Gastrocnemius medialis (tissue), 4 donors: ENCODE data around the gene BTBD16. TPM values are rescaled to one million over a fixed set of nuclear protein-coding genes. Genes with fewer than 3 reads are reported as not detected.

ENCODE experiments used
- ATAC-seq, 2 donors: fragments of 150-250 bp; one replicate each; pipeline ENCODE4 v1.9.1; 2016
- DNase-seq, 2 donors: peaks; one replicate each; pipeline ENCODE4 v3.0.0-alpha.2; 2019
- H3K27ac ChIP-seq, 4 donors: fragments of 200-600 bp; sonication (generic); 1 replicate in 1 of 4; 2 replicates in 3 of 4; pipeline ENCODE4 v1.5.1; 2016 to 2018; ENCODE audit warnings: mild to moderate bottlenecking in 2 of 4, moderate library complexity in 1 of 4
- H3K27me3 ChIP-seq, 3 donors: fragments of 200-600 bp; sonication (generic) in 2 of 3; 1 replicate in 1 of 3; 2 replicates in 2 of 3; pipeline versions ENCODE4 v1.5.1 to v1.6.0; 2016 to 2019; ENCODE audit warnings: mild to moderate bottlenecking in 1 of 3, moderate library complexity in 1 of 3
- H3K36me3 ChIP-seq, 2 donors: fragments of 200-600 bp; sonication (generic) in 1 of 2; one replicate each; pipeline ENCODE4 v1.5.1; 2017 to 2018
- H3K4me1 ChIP-seq, 2 donors: fragments of 200-600 bp; sonication (generic) in 1 of 2; one replicate each; pipeline ENCODE4 v1.5.1; 2016 to 2017; ENCODE audit warnings: mild to moderate bottlenecking in 2 of 2
- H3K4me3 ChIP-seq, 4 donors: fragments of 200-600 bp; sonication (generic) in 3 of 4; 1 replicate in 1 of 4; 2 replicates in 3 of 4; pipeline ENCODE4 v1.5.1; 2016 to 2019; ENCODE audit warnings: mild to moderate bottlenecking in 2 of 4
- H3K9me3 ChIP-seq, 3 donors: fragments of 200-600 bp; sonication (generic) in 2 of 3; 1 replicate in 1 of 3; 2 replicates in 2 of 3; pipeline ENCODE4 v1.5.1; 2016 to 2019
- POLR2A ChIP-seq, 2 donors: fragments of 450-650 bp; IDR thresholded peaks; one replicate each; pipeline ENCODE4 v1.6.1; 2017; ENCODE audit warnings: antibody characterized with exemption in 2 of 2, mild to moderate bottlenecking in 2 of 2, moderate library complexity in 2 of 2
- in situ Hi-C, 4 donors: fragments of 200-750 bp; cut with MboI; loops; one replicate each; pipeline versions ENCODE4 v1.15.0 to v1.8.0; 2017; ENCODE audit warnings: low sequenced_read_pairs in 4 of 4
- intact Hi-C: fragments of 100-400 bp; cut with DNase I; formaldehyde crosslinking; loops from one replicate; pipeline ENCODE4 v1.15.1; 2023; ENCODE audit warnings: low total_unique reads
- total RNA-seq, 4 donors: library from RNA; depleted of rRNA; stranded (reverse); fragments of >200 nt; gene quantifications; one replicate each; pipeline versions ENCODE4 v1.1.0 to v1.2.3, GENCODE V29; 2016
- TF ChIP-seq, protein P1 (sequence below), 5 experiments: fragments of 450-650 bp in 3 of 5; fragments of 200-600 bp in 2 of 5; sonication (generic) in 2 of 5; IDR thresholded peaks in 4 of 5; conservative IDR thresholded peaks in 1 of 5; 1 replicate in 4 of 5; 2 replicates in 1 of 5; pipeline ENCODE4 v1.5.1; 2016 to 2019; ENCODE audit warnings: antibody characterized with exemption in 5 of 5, mild to moderate bottlenecking in 3 of 5, moderate library complexity in 3 of 5

BTBD16 gene
- total RNA-seq: under 1 TPM in 2 of 4 donors, not detected in 2; 0.46 to 0.55 TPM

GRCh38 chr10:122271076-122271475 lies at the start of gene BTBD16:
BTBD16 (plus strand) TSS chr10:122271296; CDS start chr10:122275082, 3,786 bp downstream.
- Histone ChIP-seq H3K27me3 (no peaks in the 10 kb centered on the region), H3K4me1 (no peaks in the 10 kb centered on the region), H3K4me3 (no peak within 1 kb of the TSS), H3K36me3 (peaks cover 0 to 27% of the 10 kb centered on the region in 2 donors), H3K27ac (no peak within 1 kb of the TSS), H3K9me3 (no peaks in the 10 kb centered on the region)
- in situ Hi-C loops: no loop called here
- no peak for TF ChIP-seq POLR2A (IDR thresholded peaks at IDR 0.05)
- TF ChIP-seq, protein P1, sequence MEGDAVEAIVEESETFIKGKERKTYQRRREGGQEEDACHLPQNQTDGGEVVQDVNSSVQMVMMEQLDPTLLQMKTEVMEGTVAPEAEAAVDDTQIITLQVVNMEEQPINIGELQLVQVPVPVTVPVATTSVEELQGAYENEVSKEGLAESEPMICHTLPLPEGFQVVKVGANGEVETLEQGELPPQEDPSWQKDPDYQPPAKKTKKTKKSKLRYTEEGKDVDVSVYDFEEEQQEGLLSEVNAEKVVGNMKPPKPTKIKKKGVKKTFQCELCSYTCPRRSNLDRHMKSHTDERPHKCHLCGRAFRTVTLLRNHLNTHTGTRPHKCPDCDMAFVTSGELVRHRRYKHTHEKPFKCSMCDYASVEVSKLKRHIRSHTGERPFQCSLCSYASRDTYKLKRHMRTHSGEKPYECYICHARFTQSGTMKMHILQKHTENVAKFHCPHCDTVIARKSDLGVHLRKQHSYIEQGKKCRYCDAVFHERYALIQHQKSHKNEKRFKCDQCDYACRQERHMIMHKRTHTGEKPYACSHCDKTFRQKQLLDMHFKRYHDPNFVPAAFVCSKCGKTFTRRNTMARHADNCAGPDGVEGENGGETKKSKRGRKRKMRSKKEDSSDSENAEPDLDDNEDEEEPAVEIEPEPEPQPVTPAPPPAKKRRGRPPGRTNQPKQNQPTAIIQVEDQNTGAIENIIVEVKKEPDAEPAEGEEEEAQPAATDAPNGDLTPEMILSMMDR (IDR thresholded peaks at IDR 0.05 in 4 of 5, conservative IDR thresholded peaks at IDR 0.05 in 1 of 5): no peak
- peak in 1 of 2 donors; percentile 10 for DNase-seq
- intact Hi-C loops: no loop called here
- ATAC-seq: no peak

GRCh38 chr10:122221958-122222357 lies 49.1 kb upstream of the BTBD16 start:
- ATAC-seq (peak; percentile 25 to 58), DNase-seq (peak in 1 of 2 donors; percentile 44)
- no peaks in the 10 kb centered on the region for H3K27me3 ChIP-seq
- peak overlapping the region; percentile 65 to 87 (median 82) for H3K27ac ChIP-seq
- in situ Hi-C loops: no loop called here
- peaks cover 42% of the 10 kb centered on the region in 2 donors for H3K4me1 ChIP-seq
- no peaks in the 10 kb centered on the region for H3K9me3 ChIP-seq
- peak in 1 of 2 donors; percentile 22 for TF ChIP-seq POLR2A (IDR thresholded peaks at IDR 0.05)
- TF ChIP-seq, protein P1 (IDR thresholded peaks at IDR 0.05 in 4 of 5, conservative IDR thresholded peaks at IDR 0.05 in 1 of 5): no peak
- intact Hi-C loops: no loop called here
- H3K4me3 ChIP-seq: no peak overlapping the region
- H3K36me3 ChIP-seq: peaks cover 0 to 41% of the 10 kb centered on the region in 2 donors

DNA sequence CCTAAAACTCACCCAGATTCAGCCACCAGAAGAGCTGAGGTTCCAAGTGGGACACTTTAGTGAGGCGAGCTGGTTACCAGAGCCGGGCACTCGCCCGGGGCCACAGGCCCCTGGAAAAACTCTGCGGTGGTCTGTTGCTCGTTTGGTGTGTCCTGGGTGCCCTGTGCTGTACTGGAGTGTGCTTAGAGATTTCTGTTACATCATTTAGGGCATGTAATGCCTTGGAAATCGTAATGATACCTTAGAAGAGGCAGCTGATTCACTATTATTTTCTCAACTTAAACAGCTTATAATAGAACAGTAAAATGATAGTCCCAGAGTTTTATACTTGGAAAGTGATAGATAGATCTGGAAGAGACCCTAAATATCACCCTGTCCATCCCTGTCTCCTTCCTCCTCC lies 48.5 kb upstream of the BTBD16 start:
- ATAC-seq (peak; percentile 59 to 76), DNase-seq (no peak)
- H3K27me3 ChIP-seq: no peaks in the 10 kb centered on the region
- H3K9me3 ChIP-seq: no peaks in the 10 kb centered on the region
- peak overlapping the region; percentile 65 to 87 (median 82) for H3K27ac ChIP-seq
- intact Hi-C loops (no loop called here), in situ Hi-C loops (no loop called here)
- peaks cover 0 to 43% of the 10 kb centered on the region in 2 donors for H3K36me3 ChIP-seq
- TF ChIP-seq, protein P1 (IDR thresholded peaks at IDR 0.05 in 4 of 5, conservative IDR thresholded peaks at IDR 0.05 in 1 of 5): no peak
- TF ChIP-seq POLR2A (IDR thresholded peaks at IDR 0.05): peak in 1 of 2 donors; percentile 32
- H3K4me3 ChIP-seq: no peak overlapping the region
- peaks cover 42% of the 10 kb centered on the region in 2 donors for H3K4me1 ChIP-seq

- Histone ChIP-seq H3K9me3 (no peaks in the 10 kb centered on the region), H3K27me3 (no peaks in the 10 kb centered on the region), H3K4me1 (peaks cover 40 to 42% of the 10 kb centered on the region in 2 donors), H3K36me3 (peaks cover 0 to 51% of the 10 kb centered on the region in 2 donors), H3K27ac (peak overlapping the region; percentile 65 to 87 (median 82)), H3K4me3 (no peak overlapping the region)
- intact Hi-C loops (no loop called here), in situ Hi-C loops (no loop called here)
- DNase-seq (peak in 1 of 2 donors; percentile 52), ATAC-seq (peak in 1 of 2 donors; percentile 53)
- TF ChIP-seq POLR2A (IDR thresholded peaks at IDR 0.05): no peak
- TF ChIP-seq, protein P1 (IDR thresholded peaks at IDR 0.05 in 4 of 5, conservative IDR thresholded peaks at IDR 0.05 in 1 of 5): no peak
These were observed 46.9 kb upstream of the BTBD16 start for GRCh38 chr10:122224159-122224558.

GRCh38 chr10:122225330-122225729 lies 45.8 kb upstream of the BTBD16 start:
- ATAC-seq (no peak), DNase-seq (no peak)
- Histone ChIP-seq H3K27ac (peak overlapping the region in 3 of 4 donors; percentile 80 to 87 (median 85)), H3K4me1 (peaks cover 34 to 35% of the 10 kb centered on the region in 2 donors), H3K36me3 (peaks cover 0 to 62% of the 10 kb centered on the region in 2 donors), H3K4me3 (no peak overlapping the region), H3K27me3 (no peaks in the 10 kb centered on the region), H3K9me3 (no peaks in the 10 kb centered on the region)
- intact Hi-C loops: no loop called here
- TF ChIP-seq, protein P1 (IDR thresholded peaks at IDR 0.05 in 4 of 5, conservative IDR thresholded peaks at IDR 0.05 in 1 of 5): no peak
- TF ChIP-seq POLR2A (IDR thresholded peaks at IDR 0.05): no peak
- in situ Hi-C loops: no loop called here
